Gastrocnemius medialis (tissue), 4 donors: ENCODE data around the gene KLRF2.

Experiments
- POLR2A ChIP-seq, 2 donors: fragments of 450-650 bp; IDR thresholded peaks; one replicate each; pipeline ENCODE4 v1.6.1; 2017; ENCODE audit warnings: antibody characterized with exemption in 2 of 2, mild to moderate bottlenecking in 2 of 2, moderate library complexity in 2 of 2
- TF ChIP-seq, protein P1 (sequence below), 5 experiments: fragments of 450-650 bp in 3 of 5; fragments of 200-600 bp in 2 of 5; sonication (generic) in 2 of 5; IDR thresholded peaks in 4 of 5; conservative IDR thresholded peaks in 1 of 5; 1 replicate in 4 of 5; 2 replicates in 1 of 5; pipeline ENCODE4 v1.5.1; 2016 to 2019; ENCODE audit warnings: antibody characterized with exemption in 5 of 5, mild to moderate bottlenecking in 3 of 5, moderate library complexity in 3 of 5

DNA sequence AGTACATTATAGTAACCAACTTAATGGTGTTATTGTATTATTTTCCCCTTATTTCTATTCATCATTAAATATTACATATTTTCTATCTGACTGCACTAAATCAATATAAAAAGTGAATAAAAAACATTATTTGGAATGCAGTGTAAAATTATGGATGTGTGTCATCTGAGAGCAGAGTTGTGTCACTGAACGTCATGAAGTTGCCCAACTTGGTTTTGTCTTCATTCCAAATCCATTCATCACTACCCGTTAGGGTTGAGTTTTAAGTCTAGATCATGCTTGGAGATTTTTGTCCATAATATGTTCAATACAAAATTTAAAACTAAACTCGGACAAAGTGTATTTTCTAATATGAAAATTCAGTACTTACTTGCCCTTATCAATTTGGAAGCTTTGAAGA lies 37.9 kb upstream of the KLRF2 start:
- TF ChIP-seq, protein P1, sequence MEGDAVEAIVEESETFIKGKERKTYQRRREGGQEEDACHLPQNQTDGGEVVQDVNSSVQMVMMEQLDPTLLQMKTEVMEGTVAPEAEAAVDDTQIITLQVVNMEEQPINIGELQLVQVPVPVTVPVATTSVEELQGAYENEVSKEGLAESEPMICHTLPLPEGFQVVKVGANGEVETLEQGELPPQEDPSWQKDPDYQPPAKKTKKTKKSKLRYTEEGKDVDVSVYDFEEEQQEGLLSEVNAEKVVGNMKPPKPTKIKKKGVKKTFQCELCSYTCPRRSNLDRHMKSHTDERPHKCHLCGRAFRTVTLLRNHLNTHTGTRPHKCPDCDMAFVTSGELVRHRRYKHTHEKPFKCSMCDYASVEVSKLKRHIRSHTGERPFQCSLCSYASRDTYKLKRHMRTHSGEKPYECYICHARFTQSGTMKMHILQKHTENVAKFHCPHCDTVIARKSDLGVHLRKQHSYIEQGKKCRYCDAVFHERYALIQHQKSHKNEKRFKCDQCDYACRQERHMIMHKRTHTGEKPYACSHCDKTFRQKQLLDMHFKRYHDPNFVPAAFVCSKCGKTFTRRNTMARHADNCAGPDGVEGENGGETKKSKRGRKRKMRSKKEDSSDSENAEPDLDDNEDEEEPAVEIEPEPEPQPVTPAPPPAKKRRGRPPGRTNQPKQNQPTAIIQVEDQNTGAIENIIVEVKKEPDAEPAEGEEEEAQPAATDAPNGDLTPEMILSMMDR (IDR thresholded peaks at IDR 0.05 in 4 of 5, conservative IDR thresholded peaks at IDR 0.05 in 1 of 5) = no peak
- TF ChIP-seq POLR2A (IDR thresholded peaks at IDR 0.05) = no peak
